OCI-LY7 (cell line): Measurements from ENCODE around the gene SUPT3H. TPM values are rescaled to one million over a fixed set of nuclear protein-coding genes. Genes with fewer than 3 reads are reported as not detected.

Experiments
- BruUV-seq: library from RNA; stranded (reverse); fragments of 400-500 nt; replicated peaks from 2 replicates; lab custom pipeline; 2021; lab: Mats Ljungman, UMichigan
- CTCF ChIA-PET: fragments of 300-600 bp; sonication (Branson Sonifier 250); formaldehyde crosslinking; loops from one replicate; lab custom pipeline; 2022; ENCODE audit warnings: antibody characterized with exemption; ENCODE audit not compliant: unreplicated experiment; lab: Charles Lee
- POLR2A ChIA-PET: fragments of 300-600 bp; sonication (Branson Sonifier 250); formaldehyde crosslinking; loops from one replicate; lab custom pipeline; 2022; ENCODE audit warnings: antibody characterized with exemption; lab: Charles Lee
- DNase-seq: peaks from one replicate; pipeline ENCODE4 v3.0.0-alpha.2; 2015; ENCODE audit warnings: low spot score
- H2AFZ ChIP-seq: fragments of 200-600 bp; sonication (generic), shearing (Covaris generic); 2 replicates; pipeline ENCODE4 v1.6.1; 2014; ENCODE audit warnings: mild to moderate bottlenecking, antibody characterized with exemption, low read length, moderate library complexity
- H3K27ac ChIP-seq: fragments of 200-600 bp; sonication (generic); 2 replicates; pipeline ENCODE4 v1.5.1; 2014; ENCODE audit warnings: mixed run types, low read depth, mild to moderate bottlenecking, moderate library complexity, low read length, inconsistent platforms; ENCODE audit not compliant: poor library complexity, severe bottlenecking
- H3K36me3 ChIP-seq: fragments of 200-600 bp; sonication (generic); 2 replicates; pipeline ENCODE4 v1.6.1; 2014; ENCODE audit warnings: mild to moderate bottlenecking, antibody characterized with exemption, low read length, moderate library complexity, mixed read lengths; ENCODE audit not compliant: insufficient read depth
- H3K4me1 ChIP-seq: fragments of 200-600 bp; sonication (generic); 2 replicates; pipeline ENCODE4 v1.5.1; 2014; ENCODE audit warnings: mild to moderate bottlenecking, low read length; ENCODE audit not compliant: insufficient read depth, poor library complexity, severe bottlenecking
- H3K4me2 ChIP-seq: fragments of 200-600 bp; sonication (generic); 2 replicates; pipeline ENCODE4 v1.6.1; 2014; ENCODE audit warnings: mild to moderate bottlenecking, low read length
- H3K4me3 ChIP-seq: fragments of 200-600 bp; sonication (generic); 2 replicates; pipeline ENCODE4 v1.5.1; 2014; ENCODE audit warnings: mild to moderate bottlenecking, low read depth, low read length; ENCODE audit not compliant: poor library complexity, severe bottlenecking
- H3K79me2 ChIP-seq: fragments of 200-600 bp; sonication (generic); 2 replicates; pipeline ENCODE4 v1.6.1; 2016; ENCODE audit warnings: low read depth, mild to moderate bottlenecking, low read length, moderate library complexity, mixed read lengths; ENCODE audit not compliant: insufficient read depth
- H3K9me2 ChIP-seq: fragments of 200-600 bp; sonication (generic); 2 replicates; pipeline ENCODE4 v1.6.1; 2016; ENCODE audit warnings: mild to moderate bottlenecking, low read length, mixed read lengths; ENCODE audit not compliant: insufficient read depth
- H3K9me3 ChIP-seq: fragments of 200-600 bp; sonication (generic); 2 replicates; pipeline ENCODE4 v1.6.1; 2014; ENCODE audit warnings: mild to moderate bottlenecking, mixed run types, low read length, mixed read lengths
- H4K20me1 ChIP-seq: fragments of 200-600 bp; sonication (generic); 2 replicates; pipeline ENCODE4 v1.6.1; 2014; ENCODE audit warnings: mild to moderate bottlenecking, antibody characterized with exemption, low read length, moderate library complexity, mixed read lengths; ENCODE audit not compliant: insufficient read depth
- CTCF ChIP-seq: fragments of 200-600 bp; sonication (generic); conservative IDR thresholded peaks from 2 replicates; pipeline ENCODE4 v1.5.1; 2014; ENCODE audit warnings: mild to moderate bottlenecking, antibody characterized with exemption, low read length, moderate library complexity, mixed read lengths
- EZH2phosphoT487 ChIP-seq: fragments of 200-600 bp; sonication (generic); IDR thresholded peaks from 2 replicates; pipeline ENCODE4 v1.6.1; 2018; ENCODE audit warnings: low read depth, borderline replicate concordance, mild to moderate bottlenecking, mixed run types, antibody characterized with exemption, low read length, moderate library complexity, mixed read lengths
- intact Hi-C: fragments of 100-400 bp; cut with micrococcal nuclease; formaldehyde crosslinking; loops from one replicate; pipeline ENCODE4 v1.10.0; 2022; ENCODE audit not compliant: unreplicated experiment
- total RNA-seq, 2 experiments: library from RNA; depleted of rRNA in 1 of 2; stranded (reverse); fragments of >200 nt in 1 of 2; shearing (Covaris generic) in 1 of 2; gene quantifications; 2 replicates each; pipeline ENCODE4 v1.2.3, GENCODE V29; 2014 to 2022

SUPT3H gene
- total RNA-seq, 2 experiments from 2014 or later = 1.1 to 7.1 TPM

- ChIA-PET POLR2A (no interaction called here), CTCF (no interaction called here)
- TF ChIP-seq CTCF = no peak
- TF ChIP-seq EZH2phosphoT487 = no peak
- Histone ChIP-seq H3K27ac (no peak overlapping the region), H3K79me2 (no peaks in the 10 kb centered on the region), H2AFZ (no peak overlapping the region), H3K9me2 (no peaks in the 10 kb centered on the region), H4K20me1 (no peaks in the 10 kb centered on the region), H3K4me2 (no peak overlapping the region), H3K4me1 (no peaks in the 10 kb centered on the region), H3K36me3 (no peaks in the 10 kb centered on the region), H3K4me3 (no peak overlapping the region), H3K9me3 (no peaks in the 10 kb centered on the region)
- BruUV-seq = no TSS peak
- intact Hi-C loops = no loop called here
- DNase-seq = no peak
These were observed 518.7 kb downstream of the SUPT3H start for GRCh38 chr6:44858998-44859397.

- CTCF ChIA-PET = no interaction called here
- Histone ChIP-seq H3K79me2 (no peaks in the 10 kb centered on the region), H3K27ac (no peak overlapping the region), H3K9me3 (no peaks in the 10 kb centered on the region), H4K20me1 (no peaks in the 10 kb centered on the region), H3K4me3 (no peak overlapping the region), H3K36me3 (no peaks in the 10 kb centered on the region), H3K9me2 (no peaks in the 10 kb centered on the region), H3K4me2 (no peak overlapping the region), H3K4me1 (no peaks in the 10 kb centered on the region), H2AFZ (no peak overlapping the region)
- TF ChIP-seq EZH2phosphoT487 = no peak
- TF ChIP-seq CTCF = no peak
- POLR2A ChIA-PET = no interaction called here
- DNase-seq = no peak
- BruUV-seq = no TSS peak
- intact Hi-C loops = no loop called here
These were observed 521.3 kb downstream of the SUPT3H start for GRCh38 chr6:44856479-44856878.

GRCh38 chr6:44855562-44856411 lies 521.9 kb downstream of the SUPT3H start:
- DNase-seq = no peak
- no peaks in the 10 kb centered on the region for H3K9me3 ChIP-seq
- no peaks in the 10 kb centered on the region for H3K36me3 ChIP-seq
- no TSS peak for BruUV-seq
- H2AFZ ChIP-seq = no peak overlapping the region
- H3K4me3 ChIP-seq = no peak overlapping the region
- POLR2A ChIA-PET = no interaction called here
- no peak for TF ChIP-seq EZH2phosphoT487
- TF ChIP-seq CTCF = no peak
- no peaks in the 10 kb centered on the region for H4K20me1 ChIP-seq
- H3K9me2 ChIP-seq = no peaks in the 10 kb centered on the region
- CTCF ChIA-PET = no interaction called here
- no peaks in the 10 kb centered on the region for H3K4me1 ChIP-seq
- intact Hi-C loops = no loop called here
- no peaks in the 10 kb centered on the region for H3K79me2 ChIP-seq
- H3K27ac ChIP-seq = no peak overlapping the region
- no peak overlapping the region for H3K4me2 ChIP-seq
